Measurements from ENCODE around the gene DOCK10. TPM values are rescaled to one million over a fixed set of nuclear protein-coding genes. Genes with fewer than 3 reads are reported as not detected.

DOCK10 gene
- total RNA-seq, 1 experiment from 2014 or later: 5.8 TPM

GRCh38 chr2:224999754-225000153 lies 42.5 kb downstream of the DOCK10 start:
- no peak overlapping the region for H3K4me3 ChIP-seq (ENCODE audit: low read depth in 2 of 2, low read length in 2 of 2)
- CTCF ChIA-PET: no interaction called here
- ATAC-seq (no peak), DNase-seq (ENCODE audit: low read depth, low spot score) (no peak)
- no TSS peak for BruUV-seq (replicated peaks)
- POLR2A ChIA-PET: no interaction called here
- in situ Hi-C loops (cut with HindIII; ENCODE audit: low pct_unique_long_range_greater_than_20kb, low sequenced_read_pairs): no loop called here
- TF ChIP-seq TCF7L2 (IDR thresholded peaks at IDR 0.05; ENCODE audit: low read depth, low read length) (no peak), POLR2AphosphoS5 (IDR thresholded peaks at IDR 0.05; ENCODE audit: low read depth, low read length) (no peak), CTCF (IDR thresholded peaks at IDR 0.05) (no peak), SIN3A (IDR thresholded peaks at IDR 0.05; ENCODE audit: borderline replicate concordance, insufficient read depth, low read depth, low read length) (no peak), REST (IDR thresholded peaks at IDR 0.05; ENCODE audit: insufficient read depth in 1 of 2, low read depth in 2 of 2, low read length in 1 of 2) (no peak)
- no peaks in the 10 kb centered on the region for H3K27me3 ChIP-seq (ENCODE audit: control insufficient read depth, insufficient read depth, low read length)
- no peak overlapping the region for H3K27ac ChIP-seq (ENCODE audit: low read length)
- peaks cover 4% of the 10 kb centered on the region for H3K4me1 ChIP-seq (ENCODE audit: control insufficient read depth, insufficient read depth, low read length)
- no peaks in the 10 kb centered on the region for H3K9me3 ChIP-seq (ENCODE audit: control insufficient read depth, insufficient read depth, low read depth, low read length)
- intact Hi-C loops (cut with micrococcal nuclease; ENCODE audit: unreplicated experiment): loop anchor here (10.0 kb wide), 2 partner anchors 215 to 665 kb away; no protein-coding TSS in a partner anchor
- H3K36me3 ChIP-seq (ENCODE audit: control insufficient read depth, insufficient read depth, low read length): no peaks in the 10 kb centered on the region

- Histone ChIP-seq H3K4me3 (ENCODE audit: low read depth in 2 of 2, low read length in 2 of 2) (no peak overlapping the region), H3K4me1 (ENCODE audit: control insufficient read depth, insufficient read depth, low read length) (peaks cover 4% of the 10 kb centered on the region), H3K9me3 (ENCODE audit: control insufficient read depth, insufficient read depth, low read depth, low read length) (no peaks in the 10 kb centered on the region), H3K27me3 (ENCODE audit: control insufficient read depth, insufficient read depth, low read length) (no peaks in the 10 kb centered on the region), H3K36me3 (ENCODE audit: control insufficient read depth, insufficient read depth, low read length) (no peaks in the 10 kb centered on the region), H3K27ac (ENCODE audit: low read length) (no peak overlapping the region)
- DNase-seq (ENCODE audit: low read depth, low spot score): no peak
- no TSS peak for BruUV-seq (replicated peaks)
- CTCF ChIA-PET: no interaction called here
- TF ChIP-seq REST (IDR thresholded peaks at IDR 0.05; ENCODE audit: insufficient read depth in 1 of 2, low read depth in 2 of 2, low read length in 1 of 2): no peak
- TF ChIP-seq CTCF (IDR thresholded peaks at IDR 0.05): no peak
- TF ChIP-seq POLR2AphosphoS5 (IDR thresholded peaks at IDR 0.05; ENCODE audit: low read depth, low read length): no peak
- no peak for TF ChIP-seq TCF7L2 (IDR thresholded peaks at IDR 0.05; ENCODE audit: low read depth, low read length)
- no peak for TF ChIP-seq SIN3A (IDR thresholded peaks at IDR 0.05; ENCODE audit: borderline replicate concordance, insufficient read depth, low read depth, low read length)
- intact Hi-C loops (cut with micrococcal nuclease; ENCODE audit: unreplicated experiment): loop anchor here (10.0 kb wide), 1 partner anchor 215 kb away; no protein-coding TSS in a partner anchor
- ATAC-seq: no peak
- in situ Hi-C loops (cut with HindIII; ENCODE audit: low pct_unique_long_range_greater_than_20kb, low sequenced_read_pairs): no loop called here
- POLR2A ChIA-PET: no interaction called here
Measured at GRCh38 chr2:224999321-224999720, 42.9 kb downstream of the DOCK10 start.

All from Panc1 (cell line).